ENCODE measurements around the gene MOB2. TPM values are rescaled to one million over a fixed set of nuclear protein-coding genes. Genes with fewer than 3 reads are reported as not detected.
"Not testable (repeated sequence)": the region's sequence is repeated elsewhere in the genome, so short reads cannot be mapped to it uniquely, and the experiment has no call there.

MOB2 gene
- polyA plus RNA-seq, 1 donor: 27.2 TPM

GRCh38 chr11:1518301-1518700 is 31.7 kb upstream of the MOB2 start:
- no peak for DNase-seq
- Histone ChIP-seq H3K27ac (ENCODE audit: low read length) (no peak overlapping the region), H3K27me3 (ENCODE audit: control insufficient read depth, insufficient read depth, low read length) (no peaks in the 10 kb centered on the region), H3K4me3 (ENCODE audit: low read length) (no peak overlapping the region), H3K36me3 (ENCODE audit: control insufficient read depth, insufficient read depth, low read length) (no peaks in the 10 kb centered on the region), H3K9me3 (ENCODE audit: control insufficient read depth, low read depth, low read length) (no peaks in the 10 kb centered on the region), H3K4me1 (ENCODE audit: control insufficient read depth, insufficient read depth, low read length) (peaks cover 11% of the 10 kb centered on the region)
- WGBS (ENCODE audit: insufficient coverage, low lambda C conversion rate): no CpG with 5 or more reads among the region's 23 CpGs

- Histone ChIP-seq H3K4me1 (ENCODE audit: control insufficient read depth, insufficient read depth, low read length) (peaks cover 6% of the 10 kb centered on the region), H3K4me3 (ENCODE audit: low read length) (no peak overlapping the region), H3K36me3 (ENCODE audit: control insufficient read depth, insufficient read depth, low read length) (no peaks in the 10 kb centered on the region), H3K27ac (ENCODE audit: low read length) (no peak overlapping the region), H3K9me3 (ENCODE audit: control insufficient read depth, low read depth, low read length) (no peaks in the 10 kb centered on the region), H3K27me3 (ENCODE audit: control insufficient read depth, insufficient read depth, low read length) (no peaks in the 10 kb centered on the region)
- no peak for DNase-seq
- no CpG with 5 or more reads among the region's 28 CpGs for WGBS (ENCODE audit: insufficient coverage, low lambda C conversion rate)
Observed at GRCh38 chr11:1517117-1518005, 30.8 kb upstream of the MOB2 start.

GRCh38 chr11:1516273-1517067 is 29.9 kb upstream of the MOB2 start:
- Histone ChIP-seq H3K27me3 (ENCODE audit: control insufficient read depth, insufficient read depth, low read length) (no peaks in the 10 kb centered on the region), H3K9me3 (ENCODE audit: control insufficient read depth, low read depth, low read length) (no peaks in the 10 kb centered on the region), H3K36me3 (ENCODE audit: control insufficient read depth, insufficient read depth, low read length) (no peaks in the 10 kb centered on the region), H3K4me1 (ENCODE audit: control insufficient read depth, insufficient read depth, low read length) (peaks cover 6% of the 10 kb centered on the region), H3K4me3 (ENCODE audit: low read length) (no peak overlapping the region), H3K27ac (ENCODE audit: low read length) (no peak overlapping the region)
- no peak for DNase-seq
- no CpG with 5 or more reads among the region's 19 CpGs for WGBS (ENCODE audit: insufficient coverage, low lambda C conversion rate)

- no peaks in the 10 kb centered on the region for H3K9me3 ChIP-seq (ENCODE audit: control insufficient read depth, low read depth, low read length)
- no peak overlapping the region for H3K4me3 ChIP-seq (ENCODE audit: low read length)
Observed at GRCh38 chr11:1515082-1516060, 28.8 kb upstream of the MOB2 start.

GRCh38 chr11:1514336-1515061 is 27.9 kb upstream of the MOB2 start:
- H3K4me1 ChIP-seq (ENCODE audit: control insufficient read depth, insufficient read depth, low read length): peaks cover 6% of the 10 kb centered on the region
- WGBS (ENCODE audit: insufficient coverage, low lambda C conversion rate): no CpG with 5 or more reads among the region's 31 CpGs
- no peaks in the 10 kb centered on the region for H3K27me3 ChIP-seq (ENCODE audit: control insufficient read depth, insufficient read depth, low read length)
- DNase-seq: no peak
- H3K9me3 ChIP-seq (ENCODE audit: control insufficient read depth, low read depth, low read length): no peaks in the 10 kb centered on the region
- no peak overlapping the region for H3K4me3 ChIP-seq (ENCODE audit: low read length)
- no peaks in the 10 kb centered on the region for H3K36me3 ChIP-seq (ENCODE audit: control insufficient read depth, insufficient read depth, low read length)
- no peak overlapping the region for H3K27ac ChIP-seq (ENCODE audit: low read length)

More at GRCh38 chr11:1515082-1516060, 28.8 kb upstream of the MOB2 start:
- Histone ChIP-seq H3K4me1 (ENCODE audit: control insufficient read depth, insufficient read depth, low read length) (peaks cover 6% of the 10 kb centered on the region), H3K36me3 (ENCODE audit: control insufficient read depth, insufficient read depth, low read length) (no peaks in the 10 kb centered on the region), H3K27me3 (ENCODE audit: control insufficient read depth, insufficient read depth, low read length) (no peaks in the 10 kb centered on the region), H3K27ac (ENCODE audit: low read length) (no peak overlapping the region)
- DNase-seq: peak; percentile 48 to 49
- no CpG with 5 or more reads among the region's 36 CpGs for WGBS (ENCODE audit: insufficient coverage, low lambda C conversion rate)

- Histone ChIP-seq H3K9me3 (ENCODE audit: control insufficient read depth, low read depth, low read length) (no peaks in the 10 kb centered on the region), H3K4me3 (ENCODE audit: low read length) (no peak overlapping the region), H3K27ac (ENCODE audit: low read length) (no peak overlapping the region), H3K27me3 (ENCODE audit: control insufficient read depth, insufficient read depth, low read length) (no peaks in the 10 kb centered on the region), H3K4me1 (ENCODE audit: control insufficient read depth, insufficient read depth, low read length) (peaks cover 6% of the 10 kb centered on the region), H3K36me3 (ENCODE audit: control insufficient read depth, insufficient read depth, low read length) (no peaks in the 10 kb centered on the region)
- WGBS (ENCODE audit: insufficient coverage, low lambda C conversion rate): no CpG with 5 or more reads among the region's 23 CpGs
- DNase-seq: no peak
Observed at GRCh38 chr11:1513326-1514296, 27.0 kb upstream of the MOB2 start.

GRCh38 chr11:1512531-1513258 is 26.1 kb upstream of the MOB2 start:
- DNase-seq; H3K27ac ChIP-seq (ENCODE audit: low read length); H3K36me3 ChIP-seq (ENCODE audit: control insufficient read depth, insufficient read depth, low read length); H3K9me3 ChIP-seq (ENCODE audit: control insufficient read depth, low read depth, low read length); H3K4me3 ChIP-seq (ENCODE audit: low read length); H3K27me3 ChIP-seq (ENCODE audit: control insufficient read depth, insufficient read depth, low read length); H3K4me1 ChIP-seq (ENCODE audit: control insufficient read depth, insufficient read depth, low read length): not testable (repeated sequence)
- no CpG with 5 or more reads among the region's 9 CpGs for WGBS (ENCODE audit: insufficient coverage, low lambda C conversion rate)

GRCh38 chr11:1511937-1512496 is 25.4 kb upstream of the MOB2 start:
- no peak for DNase-seq
- no peaks in the 10 kb centered on the region for H3K36me3 ChIP-seq (ENCODE audit: control insufficient read depth, insufficient read depth, low read length)
- no peak overlapping the region for H3K27ac ChIP-seq (ENCODE audit: low read length)
- H3K27me3 ChIP-seq (ENCODE audit: control insufficient read depth, insufficient read depth, low read length): no peaks in the 10 kb centered on the region
- H3K4me1 ChIP-seq (ENCODE audit: control insufficient read depth, insufficient read depth, low read length): peaks cover 6% of the 10 kb centered on the region
- WGBS (ENCODE audit: insufficient coverage, low lambda C conversion rate): no CpG with 5 or more reads among the region's 12 CpGs
- H3K9me3 ChIP-seq (ENCODE audit: control insufficient read depth, low read depth, low read length): no peaks in the 10 kb centered on the region
- H3K4me3 ChIP-seq (ENCODE audit: low read length): no peak overlapping the region
